ENCODE results near the gene AGFG2. TPM values are rescaled to one million over a fixed set of nuclear protein-coding genes. Genes with fewer than 3 reads are reported as not detected.

The AGFG2 gene
- total RNA-seq, 1 experiment from 2014 or later: 11.2 TPM

GRCh38 chr7:100588438-100588837, 49.4 kb downstream of the AGFG2 start:
- Histone ChIP-seq H3K27ac (ENCODE audit: insufficient read length, low read depth, low read length) (no peak overlapping the region), H3K23me2 (ENCODE audit: insufficient read length, low read depth, low read length, poor library complexity, severe bottlenecking) (peaks cover 8% of the 10 kb centered on the region), H3K9ac (ENCODE audit: extremely low read depth, insufficient read length, low read length) (no peak overlapping the region), H3K23ac (ENCODE audit: insufficient read length, low read depth, low read length) (no peak overlapping the region), H2AFZ (ENCODE audit: low read length) (no peak overlapping the region), H4K8ac (replicated peaks; ENCODE audit: insufficient read length, low read depth, low read length) (no peak overlapping the region), H2BK120ac (ENCODE audit: low read depth, low read length, poor library complexity, severe bottlenecking) (no peak overlapping the region), H2BK20ac (ENCODE audit: low read depth, low read length, poor library complexity, severe bottlenecking) (no peak overlapping the region), H4K91ac (ENCODE audit: insufficient read length, low read depth, low read length) (no peak overlapping the region), H3K4me1 (ENCODE audit: insufficient read depth, low read length) (peaks cover 7% of the 10 kb centered on the region; the same call in 1 of the 2 replicates), H2BK15ac (ENCODE audit: low read depth, low read length) (no peak overlapping the region), H3K4ac (ENCODE audit: low read depth, low read length) (no peak overlapping the region), H3K14ac (ENCODE audit: insufficient read depth, low read length) (no peak overlapping the region), H4K5ac (ENCODE audit: insufficient read length, low read depth, low read length) (no peak overlapping the region), H2BK12ac (ENCODE audit: insufficient read length, low read depth, low read length) (no peak overlapping the region), H3K56ac (ENCODE audit: insufficient read length, low read depth, low read length) (no peak overlapping the region), H3T11ph (ENCODE audit: low read length) (no peak overlapping the region), H3K79me2 (ENCODE audit: insufficient read depth, low read length) (no peaks in the 10 kb centered on the region), H3K9me3 (ENCODE audit: control insufficient read depth, low read depth, low read length) (no peaks in the 10 kb centered on the region), H3K18ac (ENCODE audit: insufficient read length, low read depth, low read length) (no peak overlapping the region), H4K20me1 (ENCODE audit: control insufficient read depth, insufficient read depth, insufficient read length) (no peaks in the 10 kb centered on the region), H3K27me3 (ENCODE audit: insufficient read depth, low read length) (no peaks in the 10 kb centered on the region), H2BK5ac (ENCODE audit: insufficient read length, low read length) (no peak overlapping the region), H3K4me2 (ENCODE audit: insufficient read depth, insufficient read length, low read length) (no peak overlapping the region), H3K79me1 (ENCODE audit: insufficient read depth, low read depth, low read length, poor library complexity, severe bottlenecking) (no peaks in the 10 kb centered on the region), H2AK5ac (ENCODE audit: insufficient read length, low read length) (no peak overlapping the region)
- Mint-ChIP-seq H3K27me3 (ENCODE audit: low read depth) (peaks cover 36% of the 10 kb centered on the region), H3K36me3 (ENCODE audit: insufficient read depth in 1 of 3, low read depth in 3 of 3) (peaks cover 0 to 9% (median 5%) of the 10 kb centered on the region in 3 experiments; a peak in 2 of 7 replicates), H3K9me3 (no peaks in the 10 kb centered on the region), H3K27ac (no peak overlapping the region; a peak in 1 of 7 replicates), H3K4me1 (peaks cover 33 to 39% of the 10 kb centered on the region in 2 experiments), H3K4me3 (peak overlapping the region; percentile 90 to 98)
- TF ChIP-seq CTCF (conservative IDR thresholded peaks at IDR 0.05): peak; percentile 18; the same call in 1 of the 3 replicates
- DNase-seq: no peak
- WGBS (ENCODE audit: extremely low coverage, insufficient read length, low lambda C conversion rate): no CpG with 5 or more reads among the region's 1 CpG
